ENCODE data around the gene GNAT3.

Gene GNAT3

GRCh38 chr7:80511964-80512363 lies at the start of gene GNAT3:
TSS of gene GNAT3 (minus strand) at chr7:80512064. CDS start at chr7:80511926, 138 bp downstream.
- no peak for DNase-seq

DNA sequence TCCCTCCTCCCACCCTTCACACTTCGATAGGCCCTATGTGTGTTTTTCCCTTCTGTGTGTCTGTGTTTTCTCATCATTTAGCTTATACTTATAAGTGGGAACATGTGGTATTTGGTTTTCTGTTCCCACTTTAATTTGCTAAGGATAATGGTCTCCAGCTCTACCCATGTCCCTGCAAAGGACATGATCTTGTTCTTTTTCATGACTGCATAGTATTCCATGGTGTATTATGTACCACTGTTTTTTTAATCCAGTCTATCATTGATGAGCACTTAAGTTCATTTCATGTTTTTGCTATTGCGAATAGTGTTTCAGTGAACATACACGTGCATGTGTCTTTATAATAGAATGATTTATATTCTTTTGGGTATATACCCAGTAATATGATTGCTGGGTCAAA lies 46.3 kb upstream of the GNAT3 start:
- DNase-seq: no peak

DNA sequence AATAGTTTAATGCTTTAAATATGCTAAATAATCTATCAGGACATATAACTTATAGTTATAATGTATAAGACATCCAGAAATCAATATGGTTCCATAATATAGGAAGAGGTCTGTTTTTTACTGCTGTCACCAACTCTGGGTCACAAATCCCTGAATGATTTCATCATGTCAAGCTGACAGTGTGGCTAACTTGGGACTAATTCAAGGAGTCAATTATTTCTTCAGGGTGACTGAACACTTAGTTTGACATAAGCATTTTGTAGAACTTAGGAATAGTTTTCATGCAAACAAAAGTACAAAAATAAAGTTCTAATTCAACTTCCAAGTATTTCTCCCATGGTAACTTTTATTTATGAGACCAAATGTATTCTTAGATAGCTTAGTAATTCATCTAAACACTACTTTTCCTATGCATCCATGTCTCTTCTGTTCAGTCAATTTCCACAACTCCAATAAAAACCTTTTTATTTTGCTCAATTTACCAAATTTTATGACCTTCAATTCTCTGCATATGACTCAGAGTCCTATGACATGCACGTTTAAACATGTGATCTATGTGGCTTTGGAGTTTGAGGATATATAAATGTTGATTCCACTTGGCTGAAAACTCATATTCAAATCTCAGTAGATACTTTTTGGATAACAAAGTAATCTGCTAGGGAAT lies 40.3 kb upstream of the GNAT3 start:
- no peak for DNase-seq

GRCh38 chr7:80550005-80550404 lies 38.1 kb upstream of the GNAT3 start:
- no peak for DNase-seq

GRCh38 chr7:80548840-80549530 lies 37.1 kb upstream of the GNAT3 start:
- DNase-seq: no peak

DNA sequence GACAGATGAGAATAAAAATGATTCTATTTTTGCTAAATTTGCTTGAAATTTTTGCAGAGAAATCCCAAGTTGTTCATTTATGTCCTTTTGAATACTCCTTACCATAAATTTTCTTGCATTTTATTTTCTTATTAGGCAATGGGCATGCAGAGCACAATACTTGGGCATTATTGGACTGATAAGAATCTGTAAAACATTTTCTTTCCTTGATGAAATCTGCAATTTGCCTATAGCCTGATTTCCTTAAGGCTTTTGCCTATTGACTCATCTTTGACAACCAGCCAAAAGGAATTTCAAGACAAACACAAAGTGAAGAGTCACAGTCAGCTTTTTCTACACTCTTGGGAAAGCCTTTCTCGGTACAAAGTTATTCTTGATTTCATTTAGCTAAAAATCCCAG lies 30.5 kb upstream of the GNAT3 start:
- no peak for DNase-seq

GRCh38 chr7:80540836-80541235 lies 29.0 kb upstream of the GNAT3 start:
- DNase-seq: no peak

GRCh38 chr7:80537091-80537490 lies 25.2 kb upstream of the GNAT3 start:
- no peak for DNase-seq

GRCh38 chr7:80536426-80536825 lies 24.6 kb upstream of the GNAT3 start:
- DNase-seq: no peak

- DNase-seq: no peak
Measured at GRCh38 chr7:80533287-80533686, 21.4 kb upstream of the GNAT3 start.

GRCh38 chr7:80532153-80532552 lies 20.3 kb upstream of the GNAT3 start:
- DNase-seq: no peak

DNA sequence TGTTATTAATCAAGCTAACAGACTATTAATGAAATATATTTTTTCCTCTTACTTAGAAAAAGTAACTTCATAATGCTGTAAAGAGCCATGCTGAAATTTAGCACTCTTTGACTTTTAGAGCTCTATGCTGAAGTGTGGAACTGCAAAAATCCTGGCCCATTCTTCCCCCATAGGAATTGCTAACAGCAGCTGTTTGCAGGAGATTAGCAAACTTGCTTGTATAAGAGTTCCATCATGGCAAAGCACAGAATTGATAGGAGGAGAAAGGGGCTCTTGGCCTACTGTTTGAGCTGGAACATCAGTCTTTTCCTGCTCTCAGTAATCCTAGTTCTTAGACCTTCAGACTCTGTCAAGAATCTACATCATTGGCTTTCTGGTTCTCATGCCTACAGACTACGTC lies 18.3 kb upstream of the GNAT3 start:
- DNase-seq: no peak

- DNase-seq: no peak
Measured at GRCh38 chr7:80529362-80529761, 17.5 kb upstream of the GNAT3 start.

GRCh38 chr7:80528689-80529088 lies 16.8 kb upstream of the GNAT3 start:
- no peak for DNase-seq

DNA sequence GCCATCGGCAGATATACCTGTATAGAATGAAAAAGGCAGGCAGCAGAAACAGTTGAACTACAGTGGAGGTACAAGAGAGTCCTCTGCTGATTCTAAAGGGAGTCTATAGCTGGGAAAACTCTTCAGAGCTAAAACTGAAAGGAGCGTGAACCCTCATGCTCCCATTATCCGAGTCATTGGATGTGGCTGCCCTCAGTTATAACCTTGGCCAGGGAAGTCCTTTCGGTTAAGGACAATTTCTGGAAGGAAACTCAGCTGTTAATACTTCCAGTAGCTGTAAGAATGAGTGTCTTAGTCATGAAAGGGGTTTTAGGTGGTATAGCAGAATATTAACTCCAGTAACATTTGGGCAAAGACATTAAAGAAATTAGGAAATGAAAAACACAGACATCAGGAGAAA lies 14.6 kb upstream of the GNAT3 start:
- no peak for DNase-seq

- DNase-seq: no peak
Measured at GRCh38 chr7:80524693-80525092, 12.8 kb upstream of the GNAT3 start.

- DNase-seq: no peak
Measured at GRCh38 chr7:80521809-80522208, 9.9 kb upstream of the GNAT3 start.

DNA sequence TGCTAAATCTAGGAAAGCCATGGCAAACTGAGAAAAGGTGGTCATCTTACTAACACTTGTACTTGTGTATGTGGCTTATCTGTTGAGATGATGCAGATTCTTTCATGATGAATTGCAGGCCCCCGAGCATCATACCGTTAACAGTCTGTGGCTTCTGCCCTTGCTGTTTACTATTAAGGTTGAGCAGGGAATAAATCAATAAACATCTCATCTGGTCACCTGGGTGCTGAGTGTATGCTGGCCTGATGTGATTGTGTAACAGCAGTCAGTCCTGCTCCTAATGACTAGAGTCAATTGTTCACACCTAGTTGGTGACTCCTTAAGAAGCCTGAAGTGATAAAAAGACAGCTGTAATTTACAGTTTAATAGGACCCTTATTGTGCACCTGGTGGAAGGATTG lies 8.3 kb upstream of the GNAT3 start:
- no peak for DNase-seq

DNA sequence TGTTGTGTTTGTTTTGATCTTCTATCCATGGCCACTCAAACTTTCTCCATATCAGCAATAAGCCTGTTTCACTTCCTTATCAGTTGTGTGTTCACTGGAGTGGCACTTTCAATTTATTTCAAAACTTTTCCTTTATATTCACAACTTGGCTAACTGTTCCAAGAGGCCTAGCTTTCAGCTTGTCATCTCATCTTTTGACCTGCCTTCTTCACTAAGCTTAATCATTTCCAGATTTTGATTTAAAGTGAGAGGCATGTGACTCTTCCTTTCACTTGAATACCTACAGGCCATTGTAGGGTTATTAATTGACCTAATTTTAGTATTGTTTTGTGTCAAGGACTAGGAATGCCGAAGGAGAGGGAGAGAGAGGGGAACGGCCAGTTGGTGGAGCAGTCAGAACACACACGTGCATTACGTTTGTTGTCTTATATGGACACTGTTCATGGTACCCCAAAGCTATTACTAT lies 5.5 kb upstream of the GNAT3 start:
- DNase-seq: no peak

DNA sequence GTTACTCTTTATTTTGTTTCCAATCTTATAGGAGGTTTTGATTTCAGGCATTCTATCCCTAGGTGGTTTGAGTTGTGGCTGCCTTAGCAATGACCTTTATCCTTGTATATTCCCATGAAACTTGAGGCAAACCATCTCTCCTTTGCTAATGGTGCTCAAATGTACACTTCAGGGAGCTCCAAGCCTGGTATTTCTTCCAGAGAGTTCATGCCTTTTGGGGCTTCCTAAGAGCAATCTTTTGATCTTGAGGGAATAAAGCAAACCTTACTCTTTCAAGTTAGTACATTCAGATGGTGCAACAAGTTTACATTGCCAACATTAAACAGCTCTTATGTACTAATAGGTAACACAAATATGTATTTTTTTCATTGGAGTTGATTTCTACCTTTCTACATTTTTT lies 3.4 kb upstream of the GNAT3 start:
- no peak for DNase-seq

DNA sequence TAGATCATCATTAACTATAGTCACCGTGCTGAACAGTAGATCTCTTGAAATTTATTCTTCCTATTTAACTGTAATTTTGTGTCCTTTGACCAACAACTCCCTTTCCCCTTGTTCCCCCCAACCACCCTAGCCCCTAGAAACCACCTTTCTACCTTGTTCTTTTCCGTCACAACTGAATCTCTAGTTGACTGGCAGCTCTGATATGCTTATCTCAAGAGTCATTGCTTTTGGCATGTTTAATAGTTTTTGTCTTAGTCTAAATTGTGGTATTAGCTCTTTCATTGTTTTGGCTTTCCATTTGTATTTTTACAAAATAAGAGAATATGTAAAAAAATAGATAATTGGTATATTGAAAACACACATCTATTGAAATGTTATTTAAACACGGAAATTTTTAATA lies 1.8 kb downstream of the GNAT3 start:
- no peak for DNase-seq

DNA sequence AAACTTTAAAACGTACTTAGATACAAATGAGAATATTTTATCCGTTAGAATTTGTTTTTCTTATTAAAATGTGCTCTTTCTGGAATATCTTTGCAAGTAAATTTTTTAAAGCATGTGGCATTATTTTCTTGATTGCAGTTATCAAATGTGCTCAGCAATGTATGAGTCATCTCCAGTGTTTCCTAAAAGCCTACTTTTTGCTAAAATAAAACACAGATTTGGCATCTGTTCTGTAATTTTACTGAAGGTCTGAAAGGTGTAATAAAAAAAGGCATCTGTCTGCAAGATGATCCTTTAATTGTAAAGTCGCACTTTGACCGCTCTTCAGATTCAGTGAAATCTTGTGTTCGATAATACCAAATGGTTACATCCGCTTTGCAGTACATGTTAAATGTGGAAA lies 3.4 kb downstream of the GNAT3 start:
- no peak for DNase-seq

GRCh38 chr7:80505900-80506500 lies 5.9 kb downstream of the GNAT3 start:
- DNase-seq: no peak

- no peak for DNase-seq
Measured at GRCh38 chr7:80500325-80500724, 11.5 kb downstream of the GNAT3 start.

Measured in stimulated activated CD4-positive, alpha-beta T cell treated with anti-CD3 and anti-CD28 coated beads, Interleukin-4, amount 100 ng/mL, for 24 hours (primary cell).